Astrocyte (in vitro differentiated cells and primary cell): ENCODE measurements around the gene DMTF1. TPM values are rescaled to one million over a fixed set of nuclear protein-coding genes. Genes with fewer than 3 reads are reported as not detected.

Experiments
- DNase-seq: peaks from one replicate; pipeline ENCODE4 v3.0.0-alpha.2; 2010; ENCODE audit warnings: low read depth
- FAIRE-seq: peaks from 2 replicates; lab custom pipeline; 2011; peaks lifted over from hg19 to GRCh38; lab: Jason Lieb, UNC
- H2AFZ ChIP-seq: 2 replicates; pipeline ENCODE4 v1.6.0; 2012; ENCODE audit warnings: low read depth, low read length, inconsistent platforms
- H3K27ac ChIP-seq: 2 replicates; pipeline ENCODE4 v1.5.1; 2011; ENCODE audit warnings: low read depth, low read length, inconsistent platforms
- H3K27me3 ChIP-seq: 2 replicates; pipeline ENCODE4 v1.6.0; 2011; ENCODE audit warnings: low read length, inconsistent platforms; ENCODE audit not compliant: insufficient read depth
- H3K36me3 ChIP-seq: 2 replicates; pipeline ENCODE4 v1.5.1; 2011; ENCODE audit warnings: low read length, inconsistent platforms; ENCODE audit not compliant: insufficient read depth
- H3K4me1 ChIP-seq: 2 replicates; pipeline ENCODE4 v1.5.1; 2011; ENCODE audit warnings: low read length, inconsistent platforms; ENCODE audit not compliant: insufficient read depth
- H3K4me2 ChIP-seq: 2 replicates; pipeline ENCODE4 v1.6.0; 2012; ENCODE audit warnings: low read length, inconsistent platforms
- H3K4me3 ChIP-seq: 2 replicates; pipeline ENCODE4 v1.5.1; 2011; ENCODE audit warnings: low read depth, mild to moderate bottlenecking, low read length, inconsistent platforms; ENCODE audit not compliant: insufficient read depth
- H3K79me2 ChIP-seq: 2 replicates; pipeline ENCODE4 v1.6.0; 2012; ENCODE audit warnings: mild to moderate bottlenecking, low read length, inconsistent platforms; ENCODE audit not compliant: insufficient read depth
- H3K9ac ChIP-seq: 2 replicates; pipeline ENCODE4 v1.6.0; 2012; ENCODE audit warnings: mild to moderate bottlenecking, low read length, inconsistent platforms
- H3K9me3 ChIP-seq: 2 replicates; pipeline ENCODE4 v1.5.1; 2012; ENCODE audit warnings: low read depth, mild to moderate bottlenecking, low read length, inconsistent platforms; ENCODE audit not compliant: insufficient read depth
- H4K20me1 ChIP-seq: 2 replicates; pipeline ENCODE4 v1.6.0; 2012; ENCODE audit warnings: low read length, inconsistent platforms; ENCODE audit not compliant: insufficient read depth
- H3K27ac Mint-ChIP-seq: one replicate; pipeline ENCODE4 v1.8.0; 2021; ENCODE audit warnings: mild to moderate bottlenecking, mixed read lengths; ENCODE audit not compliant: unreplicated experiment
- H3K27me3 Mint-ChIP-seq: one replicate; pipeline ENCODE4 v1.8.0; 2021; ENCODE audit warnings: low read depth, mixed read lengths; ENCODE audit not compliant: unreplicated experiment
- H3K36me3 Mint-ChIP-seq: one replicate; pipeline ENCODE4 v1.8.0; 2021; ENCODE audit warnings: low read depth, mixed read lengths; ENCODE audit not compliant: unreplicated experiment
- H3K4me1 Mint-ChIP-seq: one replicate; pipeline ENCODE4 v1.8.0; 2021; ENCODE audit warnings: low read depth, mixed read lengths; ENCODE audit not compliant: unreplicated experiment
- H3K4me3 Mint-ChIP-seq: one replicate; pipeline ENCODE4 v1.8.0; 2021; ENCODE audit warnings: mild to moderate bottlenecking, moderate library complexity, mixed read lengths; ENCODE audit not compliant: unreplicated experiment
- H3K9me3 Mint-ChIP-seq: one replicate; pipeline ENCODE4 v1.8.0; 2021; ENCODE audit warnings: mild to moderate bottlenecking, mixed read lengths; ENCODE audit not compliant: unreplicated experiment
- EZH2 ChIP-seq: IDR thresholded peaks from 2 replicates; pipeline ENCODE4 v1.6.1; 2012; ENCODE audit warnings: mild to moderate bottlenecking, low read length, inconsistent platforms; ENCODE audit not compliant: insufficient read depth
- total RNA-seq: library from RNA; stranded (reverse); gene quantifications from 2 replicates; pipeline ENCODE4 v1.2.1, GENCODE V29; 2021
- TF ChIP-seq, protein P1 (sequence below): IDR thresholded peaks from 2 replicates; pipeline ENCODE4 v1.5.1; 2011; ENCODE audit warnings: low read depth, mild to moderate bottlenecking, inconsistent platforms, low read length, moderate library complexity; ENCODE audit not compliant: insufficient read depth

The DMTF1 gene
- total RNA-seq, 1 donor from 2014 or later, result 89.2 TPM

DNA sequence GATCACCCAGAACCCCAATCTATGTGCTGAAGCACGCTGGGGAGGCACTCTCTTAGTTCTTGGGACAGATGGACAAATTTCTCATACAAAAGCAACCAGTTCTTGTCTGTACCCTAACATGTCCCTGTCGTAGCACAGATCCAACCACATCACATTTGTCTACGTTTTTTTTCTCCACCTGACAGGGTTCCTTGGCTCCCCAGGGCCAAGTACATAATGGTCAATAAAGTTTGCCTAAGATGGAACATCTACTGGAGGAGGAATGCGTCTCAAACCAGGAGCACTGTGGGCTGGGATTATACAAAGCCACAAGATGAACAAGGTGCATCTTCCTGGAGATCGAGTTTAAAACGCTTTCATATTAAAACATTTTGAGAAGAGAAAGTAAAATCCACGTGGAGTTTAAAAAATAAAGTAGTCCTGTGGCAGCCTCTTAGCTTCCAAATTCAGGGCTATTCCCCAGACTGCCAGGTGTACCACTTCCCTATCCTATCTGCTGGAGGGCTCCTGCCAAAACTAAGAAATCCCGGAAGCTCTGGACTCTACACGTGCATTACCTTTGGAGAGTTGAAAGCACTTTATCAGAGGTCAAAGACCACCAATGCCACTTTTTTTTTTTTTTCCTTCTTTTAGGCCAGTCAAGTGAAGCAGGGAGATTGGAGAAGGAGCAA, 65.9 kb downstream of the DMTF1 start:
- peak overlapping the region; percentile 93 for H3K4me3 ChIP-seq
- H3K79me2 ChIP-seq, result peaks cover 49% of the 10 kb centered on the region
- Mint-ChIP-seq H3K27ac (no peak overlapping the region), H3K9me3 (no peaks in the 10 kb centered on the region), H3K27me3 (peaks cover 2% of the 10 kb centered on the region), H3K4me3 (peak overlapping the region; percentile 94), H3K4me1 (peaks cover 22% of the 10 kb centered on the region), H3K36me3 (no peaks in the 10 kb centered on the region)
- H3K9ac ChIP-seq, result no peak overlapping the region
- H3K4me1 ChIP-seq, result peaks cover 12% of the 10 kb centered on the region
- peaks cover 4% of the 10 kb centered on the region for H3K36me3 ChIP-seq
- DNase-seq, result no peak
- H3K4me2 ChIP-seq, result peak overlapping the region; percentile 93
- no peak overlapping the region for H3K27ac ChIP-seq
- TF ChIP-seq, protein P1, sequence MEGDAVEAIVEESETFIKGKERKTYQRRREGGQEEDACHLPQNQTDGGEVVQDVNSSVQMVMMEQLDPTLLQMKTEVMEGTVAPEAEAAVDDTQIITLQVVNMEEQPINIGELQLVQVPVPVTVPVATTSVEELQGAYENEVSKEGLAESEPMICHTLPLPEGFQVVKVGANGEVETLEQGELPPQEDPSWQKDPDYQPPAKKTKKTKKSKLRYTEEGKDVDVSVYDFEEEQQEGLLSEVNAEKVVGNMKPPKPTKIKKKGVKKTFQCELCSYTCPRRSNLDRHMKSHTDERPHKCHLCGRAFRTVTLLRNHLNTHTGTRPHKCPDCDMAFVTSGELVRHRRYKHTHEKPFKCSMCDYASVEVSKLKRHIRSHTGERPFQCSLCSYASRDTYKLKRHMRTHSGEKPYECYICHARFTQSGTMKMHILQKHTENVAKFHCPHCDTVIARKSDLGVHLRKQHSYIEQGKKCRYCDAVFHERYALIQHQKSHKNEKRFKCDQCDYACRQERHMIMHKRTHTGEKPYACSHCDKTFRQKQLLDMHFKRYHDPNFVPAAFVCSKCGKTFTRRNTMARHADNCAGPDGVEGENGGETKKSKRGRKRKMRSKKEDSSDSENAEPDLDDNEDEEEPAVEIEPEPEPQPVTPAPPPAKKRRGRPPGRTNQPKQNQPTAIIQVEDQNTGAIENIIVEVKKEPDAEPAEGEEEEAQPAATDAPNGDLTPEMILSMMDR, result no peak
- TF ChIP-seq EZH2, result no peak
- no peak overlapping the region for H2AFZ ChIP-seq
- H3K9me3 ChIP-seq, result no peaks in the 10 kb centered on the region
- FAIRE-seq, result no peak
- peaks cover 39% of the 10 kb centered on the region for H4K20me1 ChIP-seq
- peaks cover 3% of the 10 kb centered on the region for H3K27me3 ChIP-seq

GRCh38 chr7:87218796-87219544, 66.7 kb downstream of the DMTF1 start:
- DNase-seq, result peak; percentile 27
- FAIRE-seq, result no peak
- peaks cover 2% of the 10 kb centered on the region for H3K27me3 Mint-ChIP-seq
- no peaks in the 10 kb centered on the region for H3K36me3 Mint-ChIP-seq
- peaks cover 3% of the 10 kb centered on the region for H3K27me3 ChIP-seq
- peak overlapping the region; percentile 93 for H3K4me3 ChIP-seq
- H3K9ac ChIP-seq, result peak overlapping the region; percentile 95
- H3K4me3 Mint-ChIP-seq, result peak overlapping the region; percentile 94
- peaks cover 12% of the 10 kb centered on the region for H3K4me1 ChIP-seq
- peaks cover 4% of the 10 kb centered on the region for H3K36me3 ChIP-seq
- H3K27ac Mint-ChIP-seq, result peak overlapping the region; percentile 73
- H4K20me1 ChIP-seq, result peaks cover 32% of the 10 kb centered on the region
- H3K4me1 Mint-ChIP-seq, result peaks cover 16% of the 10 kb centered on the region
- peak overlapping the region; percentile 58 for H3K27ac ChIP-seq
- H3K79me2 ChIP-seq, result peaks cover 44% of the 10 kb centered on the region
- H3K9me3 Mint-ChIP-seq, result no peaks in the 10 kb centered on the region
- H2AFZ ChIP-seq, result peak overlapping the region; percentile 94
- TF ChIP-seq, protein P1, result no peak
- TF ChIP-seq EZH2, result no peak
- H3K9me3 ChIP-seq, result no peaks in the 10 kb centered on the region
- peak overlapping the region; percentile 93 for H3K4me2 ChIP-seq
